SK-N-SH (cell line): ENCODE data around the gene SMURF1. TPM values are rescaled to one million over a fixed set of nuclear protein-coding genes. Genes with fewer than 3 reads are reported as not detected.
A peak's percentile ranks its signal among the peaks of the same experiment; 100 is the strongest.

Experiments
- CTCF ChIA-PET: fragments of 300-600, 350-600 bp; formaldehyde crosslinking; extraction: SDS; loops from one replicate; lab custom pipeline; 2021; lab: Yijun Ruan, JAX
- POLR2A ChIA-PET: fragments of 350-600 bp; sonication (Branson Sonifier 250); formaldehyde crosslinking; extraction: SDS; loops from one replicate; lab custom pipeline; 2020; ENCODE audit warnings: antibody characterized with exemption, inconsistent platforms; lab: Yijun Ruan, JAX
- DNase-seq: peaks from one replicate; pipeline ENCODE4 v3.0.0; 2012
- H2AFZ ChIP-seq: fragments of 200-600 bp; sonication (generic); 2 replicates; pipeline ENCODE4 v1.8.1; 2016; ENCODE audit warnings: antibody characterized with exemption, mild to moderate bottlenecking, low read depth
- H3F3A ChIP-seq: fragments of 200-600 bp; sonication (generic); replicated peaks from 2 replicates; pipeline ENCODE3; 2016; ENCODE audit warnings: antibody characterized with exemption, mild to moderate bottlenecking; ENCODE audit not compliant: insufficient read depth
- H3K27ac ChIP-seq, 2 experiments: fragments of 200-500 bp in 1 of 2; fragments of 200-600 bp in 1 of 2; sonication (Bioruptor generic) in 1 of 2; sonication (generic), shearing (Covaris generic) in 1 of 2; 2 replicates each; pipeline versions ENCODE4 v1.5.1 to v1.6.1; 2014 to 2016; ENCODE audit warnings: low read depth in 2 of 2, inconsistent platforms in 1 of 2, low read length in 1 of 2, mild to moderate bottlenecking in 1 of 2, mixed read lengths in 1 of 2
- H3K27me3 ChIP-seq: fragments of 200-600 bp; sonication (generic), shearing (Covaris generic); 2 replicates; pipeline ENCODE4 v1.6.1; 2016; ENCODE audit warnings: mixed run types; ENCODE audit not compliant: insufficient read depth
- H3K36me3 ChIP-seq, 2 experiments: fragments of 200-500 bp in 1 of 2; fragments of 200-600 bp in 1 of 2; sonication (Bioruptor generic) in 1 of 2; sonication (generic) in 1 of 2; replicated peaks in 1 of 2; 2 replicates each; pipeline versions ENCODE3 to v1.5.1; 2014 to 2016; ENCODE audit warnings: low read length in 1 of 2, mild to moderate bottlenecking in 1 of 2; ENCODE audit not compliant: insufficient read depth in 2 of 2, control insufficient read depth in 1 of 2
- H3K4me1 ChIP-seq, 2 experiments: fragments of 200-500 bp in 1 of 2; fragments of 200-600 bp in 1 of 2; sonication (Bioruptor generic) in 1 of 2; sonication (generic), shearing (Covaris generic) in 1 of 2; 2 replicates each; pipeline versions ENCODE4 v1.5.1 to v1.6.1; 2014 to 2016; ENCODE audit warnings: low read depth in 1 of 2, low read length in 1 of 2, mixed run types in 1 of 2; ENCODE audit not compliant: insufficient read depth in 2 of 2, control insufficient read depth in 1 of 2
- H3K4me2 ChIP-seq: fragments of 200-600 bp; sonication (generic), shearing (Covaris generic); 2 replicates; pipeline ENCODE4 v1.6.1; 2017; ENCODE audit warnings: mixed run types
- H3K4me3 ChIP-seq, 2 experiments: fragments of 200-500 bp in 1 of 2; fragments of 200-600 bp in 1 of 2; sonication (Bioruptor generic) in 1 of 2; sonication (generic), shearing (Covaris generic) in 1 of 2; 2 replicates each; pipeline versions ENCODE4 v1.5.1 to v1.8.1; 2014 to 2016; ENCODE audit warnings: low read depth in 2 of 2, inconsistent platforms in 1 of 2, low read length in 1 of 2, mild to moderate bottlenecking in 1 of 2, mixed read lengths in 1 of 2, moderate library complexity in 1 of 2
- H3K79me2 ChIP-seq: fragments of 200-600 bp; sonication (generic); 2 replicates; pipeline ENCODE4 v1.8.1; 2017; ENCODE audit warnings: mild to moderate bottlenecking; ENCODE audit not compliant: insufficient read depth
- H3K9ac ChIP-seq: fragments of 200-600 bp; sonication (generic); 2 replicates; pipeline ENCODE4 v1.6.1; 2017; ENCODE audit warnings: mixed run types
- H3K9me2 ChIP-seq: fragments of 200-600 bp; sonication (generic); 2 replicates; pipeline ENCODE4 v1.6.1; 2017; ENCODE audit warnings: mixed run types
- H3K9me3 ChIP-seq: fragments of 200-600 bp; sonication (generic); 2 replicates; pipeline ENCODE4 v1.6.1; 2017; ENCODE audit warnings: mixed run types, mild to moderate bottlenecking, moderate library complexity
- H4K20me1 ChIP-seq: fragments of 200-600 bp; sonication (generic); 2 replicates; pipeline ENCODE4 v1.6.1; 2017; ENCODE audit warnings: mild to moderate bottlenecking, mixed run types; ENCODE audit not compliant: insufficient read depth
- CHD2 ChIP-seq: fragments of 150-350 bp; IDR thresholded peaks from 2 replicates; pipeline ENCODE4 v1.6.1; 2018; ENCODE audit warnings: low read length; ENCODE audit not compliant: partially characterized antibody
- ELF1 ChIP-seq: IDR thresholded peaks from 2 replicates; pipeline ENCODE4 v1.4.0; 2012
- FOSL2 ChIP-seq: IDR thresholded peaks from 2 replicates; pipeline ENCODE4 v1.4.0; 2012; ENCODE audit warnings: low read depth, mild to moderate bottlenecking, moderate library complexity, borderline replicate concordance
- GABPA ChIP-seq: IDR thresholded peaks from 2 replicates; pipeline ENCODE4 v1.4.0; 2012; ENCODE audit warnings: low read depth, mild to moderate bottlenecking
- JUND ChIP-seq: IDR thresholded peaks from 2 replicates; pipeline ENCODE4 v1.4.0; 2012
- MEF2A ChIP-seq: IDR thresholded peaks from 2 replicates; pipeline ENCODE4 v1.4.0; 2012; ENCODE audit warnings: low read depth, borderline replicate concordance
- MXI1 ChIP-seq: IDR thresholded peaks from 2 replicates; pipeline ENCODE4 v1.6.1; 2012; ENCODE audit warnings: mild to moderate bottlenecking, low read depth, low read length, improper control_type of control experiment
- NFIC ChIP-seq: IDR thresholded peaks from 2 replicates; pipeline ENCODE4 v1.4.0; 2012; ENCODE audit warnings: borderline replicate concordance
- RAD21 ChIP-seq: IDR thresholded peaks from 2 replicates; pipeline ENCODE4 v1.6.1; 2012; ENCODE audit warnings: mild to moderate bottlenecking, low read length
- TAF1 ChIP-seq: IDR thresholded peaks from 2 replicates; pipeline ENCODE4 v1.6.1; 2012; ENCODE audit warnings: low read depth, mild to moderate bottlenecking, low read length, moderate library complexity, borderline replicate concordance
- WGBS: methylation state at CpG from one replicate; pipeline ENCODE4 v1.1.6; 2017; ENCODE audit warnings: low lambda C conversion rate; 5-methylcytosine and 5-hydroxymethylcytosine counted together
- polyA plus RNA-seq, 3 experiments: library from polyadenylated mRNA; depleted of rRNA; stranded (reverse); fragments of >200 nt; gene quantifications; 2 replicates each; pipeline ENCODE4 v1.2.3, GENCODE V29; 2012
- TF ChIP-seq, protein P1 (sequence below): fragments of 150-350 bp; IDR thresholded peaks from 2 replicates; pipeline ENCODE4 v1.6.1; 2016; ENCODE audit warnings: mild to moderate bottlenecking, low read depth, low read length
- TF ChIP-seq, protein P2 (sequence below): IDR thresholded peaks from 2 replicates; pipeline ENCODE4 v1.4.0; 2012; ENCODE audit warnings: low read depth, borderline replicate concordance
- TF ChIP-seq, protein P3 (sequence below): fragments of 200-600 bp; sonication (generic); IDR thresholded peaks from 2 replicates; pipeline ENCODE4 v1.6.1; 2017; ENCODE audit warnings: antibody characterized with exemption, mild to moderate bottlenecking, moderate library complexity
- TF ChIP-seq, protein P4 (sequence below): IDR thresholded peaks from 2 replicates; pipeline ENCODE4 v1.6.1; 2012; ENCODE audit warnings: mild to moderate bottlenecking, low read depth, low read length, moderate library complexity
- TF ChIP-seq, protein P5 (sequence below): IDR thresholded peaks from 2 replicates; pipeline ENCODE4 v1.4.0; 2012; ENCODE audit warnings: low read depth, borderline replicate concordance
- TF ChIP-seq, protein P6 (sequence below): IDR thresholded peaks from 2 replicates; pipeline ENCODE4 v1.4.0; 2012; ENCODE audit warnings: low read depth

The SMURF1 gene
- polyA plus RNA-seq, 1 of the 3 experiments (the other 2 are of a cell fraction) = 12.9 TPM

DNA sequence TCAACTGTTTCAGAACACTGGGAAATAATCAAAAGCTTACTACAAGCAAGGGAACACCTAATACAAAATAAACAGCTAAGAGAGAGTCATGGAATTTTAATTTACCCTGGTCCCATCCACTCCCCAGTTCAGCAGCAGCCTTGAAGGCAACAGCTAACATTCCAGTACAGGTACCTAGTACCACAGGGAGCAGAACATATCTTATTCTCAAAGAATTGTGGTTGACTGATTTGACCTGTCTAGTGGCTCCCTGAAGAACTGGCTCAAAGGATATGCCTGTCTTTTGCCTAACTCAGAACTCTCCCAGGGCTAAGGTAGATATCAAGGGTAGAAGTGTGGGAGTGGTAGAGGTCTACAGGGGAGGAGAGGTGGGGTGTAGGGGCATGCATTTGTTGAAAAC is 32.3 kb downstream of the SMURF1 start:
- POLR2A ChIA-PET = no interaction called here
- TF ChIP-seq GABPA (no peak), TAF1 (no peak), NFIC (no peak), RAD21 (no peak), MXI1 (no peak), CHD2 (no peak), ELF1 (no peak), JUND (no peak)
- TF ChIP-seq, protein P1, sequence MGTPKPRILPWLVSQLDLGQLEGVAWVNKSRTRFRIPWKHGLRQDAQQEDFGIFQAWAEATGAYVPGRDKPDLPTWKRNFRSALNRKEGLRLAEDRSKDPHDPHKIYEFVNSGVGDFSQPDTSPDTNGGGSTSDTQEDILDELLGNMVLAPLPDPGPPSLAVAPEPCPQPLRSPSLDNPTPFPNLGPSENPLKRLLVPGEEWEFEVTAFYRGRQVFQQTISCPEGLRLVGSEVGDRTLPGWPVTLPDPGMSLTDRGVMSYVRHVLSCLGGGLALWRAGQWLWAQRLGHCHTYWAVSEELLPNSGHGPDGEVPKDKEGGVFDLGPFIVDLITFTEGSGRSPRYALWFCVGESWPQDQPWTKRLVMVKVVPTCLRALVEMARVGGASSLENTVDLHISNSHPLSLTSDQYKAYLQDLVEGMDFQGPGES = no peak
- TF ChIP-seq, protein P2, sequence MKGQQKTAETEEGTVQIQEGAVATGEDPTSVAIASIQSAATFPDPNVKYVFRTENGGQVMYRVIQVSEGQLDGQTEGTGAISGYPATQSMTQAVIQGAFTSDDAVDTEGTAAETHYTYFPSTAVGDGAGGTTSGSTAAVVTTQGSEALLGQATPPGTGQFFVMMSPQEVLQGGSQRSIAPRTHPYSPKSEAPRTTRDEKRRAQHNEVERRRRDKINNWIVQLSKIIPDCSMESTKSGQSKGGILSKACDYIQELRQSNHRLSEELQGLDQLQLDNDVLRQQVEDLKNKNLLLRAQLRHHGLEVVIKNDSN = no peak
- TF ChIP-seq, protein P3, sequence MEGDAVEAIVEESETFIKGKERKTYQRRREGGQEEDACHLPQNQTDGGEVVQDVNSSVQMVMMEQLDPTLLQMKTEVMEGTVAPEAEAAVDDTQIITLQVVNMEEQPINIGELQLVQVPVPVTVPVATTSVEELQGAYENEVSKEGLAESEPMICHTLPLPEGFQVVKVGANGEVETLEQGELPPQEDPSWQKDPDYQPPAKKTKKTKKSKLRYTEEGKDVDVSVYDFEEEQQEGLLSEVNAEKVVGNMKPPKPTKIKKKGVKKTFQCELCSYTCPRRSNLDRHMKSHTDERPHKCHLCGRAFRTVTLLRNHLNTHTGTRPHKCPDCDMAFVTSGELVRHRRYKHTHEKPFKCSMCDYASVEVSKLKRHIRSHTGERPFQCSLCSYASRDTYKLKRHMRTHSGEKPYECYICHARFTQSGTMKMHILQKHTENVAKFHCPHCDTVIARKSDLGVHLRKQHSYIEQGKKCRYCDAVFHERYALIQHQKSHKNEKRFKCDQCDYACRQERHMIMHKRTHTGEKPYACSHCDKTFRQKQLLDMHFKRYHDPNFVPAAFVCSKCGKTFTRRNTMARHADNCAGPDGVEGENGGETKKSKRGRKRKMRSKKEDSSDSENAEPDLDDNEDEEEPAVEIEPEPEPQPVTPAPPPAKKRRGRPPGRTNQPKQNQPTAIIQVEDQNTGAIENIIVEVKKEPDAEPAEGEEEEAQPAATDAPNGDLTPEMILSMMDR = no peak
- TF ChIP-seq, all 33 proteins: peak for 0
- Histone ChIP-seq H4K20me1 (peaks cover 89% of the 10 kb centered on the region), H3F3A (peaks cover 26% of the 10 kb centered on the region), H3K9ac (no peak overlapping the region), H3K27me3 (no peaks in the 10 kb centered on the region), H2AFZ (no peak overlapping the region), H3K9me3 (peaks cover under 1% of the 10 kb centered on the region), H3K79me2 (peaks cover 100% of the 10 kb centered on the region), H3K4me3 (no peak overlapping the region), H3K9me2 (no peaks in the 10 kb centered on the region), H3K27ac (no peak overlapping the region), H3K4me2 (no peak overlapping the region), H3K4me1 (peaks cover 10 to 14% of the 10 kb centered on the region in 2 experiments), H3K36me3 (peaks cover 0 to 21% of the 10 kb centered on the region in 2 experiments)
- DNase-seq = no peak
- CTCF ChIA-PET = interaction anchor here (1.0 to 1.1 kb wide), 2 partner anchors 12 to 20 kb away, joined by 4 read pairs; no protein-coding TSS in a partner anchor

DNA sequence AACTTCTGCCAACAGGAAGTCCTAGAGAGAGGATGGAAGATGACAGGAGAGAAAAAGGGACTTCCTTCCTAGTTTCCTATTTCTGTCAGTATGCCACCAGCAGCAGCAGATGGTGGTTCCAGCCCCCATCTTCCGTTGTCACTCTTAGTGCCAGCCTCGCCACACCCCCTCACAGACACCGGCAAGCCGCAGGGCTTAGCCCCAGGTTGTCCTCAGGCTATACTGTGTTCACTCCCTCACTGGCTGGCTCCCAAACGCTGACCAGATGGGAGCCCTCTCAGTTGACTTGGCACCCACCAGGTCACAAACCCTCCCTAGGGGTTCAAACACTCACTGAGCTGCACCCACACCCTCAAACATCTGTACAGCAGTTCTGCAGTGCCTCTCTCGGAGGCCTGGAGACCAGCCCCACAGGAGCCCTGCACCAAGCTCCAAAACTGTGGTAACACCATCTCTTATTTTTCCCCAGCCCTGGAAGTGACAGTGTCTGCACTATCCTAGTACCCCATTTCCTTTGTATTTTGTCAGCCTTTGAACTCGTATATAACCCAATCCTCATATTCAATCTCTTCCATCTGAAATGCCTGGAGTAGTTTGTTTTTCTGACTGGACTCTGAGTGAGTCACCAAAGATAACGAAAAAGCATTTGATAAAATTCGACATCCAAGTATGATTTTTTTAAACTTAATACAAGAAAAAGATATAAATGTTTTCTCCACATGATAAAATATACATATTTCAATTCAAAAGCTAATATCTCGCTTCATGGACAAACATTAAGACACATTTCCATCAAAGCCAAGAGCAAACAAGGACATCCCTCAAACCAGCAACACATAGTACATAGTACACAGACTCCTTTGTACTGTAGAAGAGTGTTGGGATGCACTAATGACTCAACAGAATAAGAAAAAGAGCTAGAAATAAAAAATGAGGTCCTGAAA is 34.5 kb downstream of the SMURF1 start:
- ChIA-PET CTCF (interaction anchor here (1.2 to 1.7 kb wide), 3 partner anchors 11 to 28 kb away, joined by 5 to 6 read pairs (median 5); no protein-coding TSS in a partner anchor), POLR2A (no interaction called here)
- Histone ChIP-seq H3K9me2 (no peaks in the 10 kb centered on the region), H2AFZ (no peak overlapping the region), H3K27me3 (no peaks in the 10 kb centered on the region), H3K36me3 (peaks cover 0 to 14% of the 10 kb centered on the region in 2 experiments), H3K9me3 (no peaks in the 10 kb centered on the region), H3K27ac (peak overlapping the region; percentile 43 to 56), H3K79me2 (peaks cover 100% of the 10 kb centered on the region), H3K4me1 (peaks cover 10 to 14% of the 10 kb centered on the region in 2 experiments), H3K9ac (no peak overlapping the region), H3K4me2 (peak overlapping the region; percentile 40), H4K20me1 (peaks cover 91% of the 10 kb centered on the region), H3K4me3 (no peak overlapping the region), H3F3A (peaks cover 12% of the 10 kb centered on the region)
- peak; percentile 47 for DNase-seq
- WGBS = 33% methylated on average over 10 of the region's 10 CpGs
- TF ChIP-seq, protein P4, sequence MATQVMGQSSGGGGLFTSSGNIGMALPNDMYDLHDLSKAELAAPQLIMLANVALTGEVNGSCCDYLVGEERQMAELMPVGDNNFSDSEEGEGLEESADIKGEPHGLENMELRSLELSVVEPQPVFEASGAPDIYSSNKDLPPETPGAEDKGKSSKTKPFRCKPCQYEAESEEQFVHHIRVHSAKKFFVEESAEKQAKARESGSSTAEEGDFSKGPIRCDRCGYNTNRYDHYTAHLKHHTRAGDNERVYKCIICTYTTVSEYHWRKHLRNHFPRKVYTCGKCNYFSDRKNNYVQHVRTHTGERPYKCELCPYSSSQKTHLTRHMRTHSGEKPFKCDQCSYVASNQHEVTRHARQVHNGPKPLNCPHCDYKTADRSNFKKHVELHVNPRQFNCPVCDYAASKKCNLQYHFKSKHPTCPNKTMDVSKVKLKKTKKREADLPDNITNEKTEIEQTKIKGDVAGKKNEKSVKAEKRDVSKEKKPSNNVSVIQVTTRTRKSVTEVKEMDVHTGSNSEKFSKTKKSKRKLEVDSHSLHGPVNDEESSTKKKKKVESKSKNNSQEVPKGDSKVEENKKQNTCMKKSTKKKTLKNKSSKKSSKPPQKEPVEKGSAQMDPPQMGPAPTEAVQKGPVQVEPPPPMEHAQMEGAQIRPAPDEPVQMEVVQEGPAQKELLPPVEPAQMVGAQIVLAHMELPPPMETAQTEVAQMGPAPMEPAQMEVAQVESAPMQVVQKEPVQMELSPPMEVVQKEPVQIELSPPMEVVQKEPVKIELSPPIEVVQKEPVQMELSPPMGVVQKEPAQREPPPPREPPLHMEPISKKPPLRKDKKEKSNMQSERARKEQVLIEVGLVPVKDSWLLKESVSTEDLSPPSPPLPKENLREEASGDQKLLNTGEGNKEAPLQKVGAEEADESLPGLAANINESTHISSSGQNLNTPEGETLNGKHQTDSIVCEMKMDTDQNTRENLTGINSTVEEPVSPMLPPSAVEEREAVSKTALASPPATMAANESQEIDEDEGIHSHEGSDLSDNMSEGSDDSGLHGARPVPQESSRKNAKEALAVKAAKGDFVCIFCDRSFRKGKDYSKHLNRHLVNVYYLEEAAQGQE = no peak
- TF ChIP-seq, protein P5, sequence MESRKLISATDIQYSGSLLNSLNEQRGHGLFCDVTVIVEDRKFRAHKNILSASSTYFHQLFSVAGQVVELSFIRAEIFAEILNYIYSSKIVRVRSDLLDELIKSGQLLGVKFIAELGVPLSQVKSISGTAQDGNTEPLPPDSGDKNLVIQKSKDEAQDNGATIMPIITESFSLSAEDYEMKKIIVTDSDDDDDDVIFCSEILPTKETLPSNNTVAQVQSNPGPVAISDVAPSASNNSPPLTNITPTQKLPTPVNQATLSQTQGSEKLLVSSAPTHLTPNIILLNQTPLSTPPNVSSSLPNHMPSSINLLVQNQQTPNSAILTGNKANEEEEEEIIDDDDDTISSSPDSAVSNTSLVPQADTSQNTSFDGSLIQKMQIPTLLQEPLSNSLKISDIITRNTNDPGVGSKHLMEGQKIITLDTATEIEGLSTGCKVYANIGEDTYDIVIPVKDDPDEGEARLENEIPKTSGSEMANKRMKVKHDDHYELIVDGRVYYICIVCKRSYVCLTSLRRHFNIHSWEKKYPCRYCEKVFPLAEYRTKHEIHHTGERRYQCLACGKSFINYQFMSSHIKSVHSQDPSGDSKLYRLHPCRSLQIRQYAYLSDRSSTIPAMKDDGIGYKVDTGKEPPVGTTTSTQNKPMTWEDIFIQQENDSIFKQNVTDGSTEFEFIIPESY = no peak
- TF ChIP-seq, protein P6, sequence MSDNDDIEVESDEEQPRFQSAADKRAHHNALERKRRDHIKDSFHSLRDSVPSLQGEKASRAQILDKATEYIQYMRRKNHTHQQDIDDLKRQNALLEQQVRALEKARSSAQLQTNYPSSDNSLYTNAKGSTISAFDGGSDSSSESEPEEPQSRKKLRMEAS = no peak
- no peak for TF ChIP-seq CHD2
- peak; percentile 59; the same call in 1 of the 2 replicates for TF ChIP-seq FOSL2
- no peak for TF ChIP-seq MEF2A
